ENCODE measurements around the gene SERPINA3. TPM values are rescaled to one million over a fixed set of nuclear protein-coding genes. Genes with fewer than 3 reads are reported as not detected.

SERPINA3 gene
- total RNA-seq, 4 donors from 2014 or later, result 71.8 to 284 (median 255) TPM

DNA sequence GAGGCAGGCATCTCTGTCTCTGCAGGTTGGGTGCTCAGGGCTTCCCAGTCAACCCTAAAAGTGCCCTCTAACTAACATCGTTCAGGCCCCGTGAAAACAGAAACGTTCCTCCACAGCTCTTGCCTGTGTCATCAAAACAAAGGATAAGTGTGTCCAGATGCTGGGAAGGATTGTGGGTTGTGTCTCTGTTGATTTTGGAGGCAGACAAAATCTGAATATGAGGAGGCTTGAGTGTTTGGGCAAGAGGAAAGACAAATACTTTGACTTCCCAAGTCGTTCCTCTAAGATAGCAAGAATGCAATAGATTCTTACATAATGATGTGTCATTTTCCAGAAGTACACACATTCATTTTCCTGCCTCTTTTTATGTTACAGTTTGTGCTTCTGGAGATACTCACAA is 52.9 kb downstream of the SERPINA3 start:
- Histone ChIP-seq H3K4me3 (no peak overlapping the region), H3K27me3 (peaks cover 0 to 23% (median 0%) of the 10 kb centered on the region in 4 donors), H3K4me1 (peaks cover 0 to 6% (median 2%) of the 10 kb centered on the region in 4 donors), H3K36me3 (no peaks in the 10 kb centered on the region), H3K9me3 (no peaks in the 10 kb centered on the region), H3K27ac (replicated peaks in 1 of 4) (no peak overlapping the region)
- intact Hi-C loops (cut with DNase I), result no loop called here
- no peak for DNase-seq (ENCODE audit: extremely low spot score)
- TF ChIP-seq POLR2A (IDR thresholded peaks at IDR 0.05; ENCODE audit: low read depth), result no peak
- no peak for TF ChIP-seq EP300 (IDR thresholded peaks at IDR 0.05)
- TF ChIP-seq CTCF (IDR thresholded peaks at IDR 0.05), result no peak
- TF ChIP-seq POLR2AphosphoS5 (IDR thresholded peaks at IDR 0.05), result no peak
- whole genome bisulfite sequencing, result 42% methylated on average over 4 of the region's 4 CpGs

DNA sequence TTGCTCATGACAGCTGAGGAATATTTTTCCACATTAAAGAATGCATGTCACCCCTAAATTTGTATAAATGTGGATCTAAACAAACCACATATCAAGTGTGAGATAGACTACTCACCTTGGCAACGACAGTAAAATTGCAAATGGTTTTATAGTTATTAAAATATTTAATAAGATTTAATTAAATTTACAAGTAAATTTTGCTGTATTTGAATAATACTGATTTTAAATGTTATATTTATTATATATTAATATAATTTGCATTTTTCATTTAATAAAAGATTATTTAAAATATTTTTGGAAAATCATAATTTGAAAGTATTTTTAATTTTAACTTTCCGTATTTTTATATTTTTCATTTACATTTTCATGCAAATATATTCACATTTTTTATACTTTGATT is 53.4 kb downstream of the SERPINA3 start:
- peaks cover 0 to 1% (median under 1%) of the 10 kb centered on the region in 4 donors for H3K4me1 ChIP-seq
- no peak for DNase-seq (ENCODE audit: extremely low spot score)
- no peak overlapping the region for H3K27ac ChIP-seq (replicated peaks in 1 of 4)
- 85% methylated on average over 2 of the region's 2 CpGs for WGBS
- no peak overlapping the region for H3K4me3 ChIP-seq
- no peaks in the 10 kb centered on the region for H3K9me3 ChIP-seq
- H3K36me3 ChIP-seq, result no peaks in the 10 kb centered on the region
- intact Hi-C loops (cut with DNase I), result no loop called here
- H3K27me3 ChIP-seq, result peaks cover 0 to 23% (median 0%) of the 10 kb centered on the region in 4 donors
- TF ChIP-seq EP300 (IDR thresholded peaks at IDR 0.05) (no peak), POLR2A (IDR thresholded peaks at IDR 0.05; ENCODE audit: low read depth) (no peak), CTCF (IDR thresholded peaks at IDR 0.05) (no peak), POLR2AphosphoS5 (IDR thresholded peaks at IDR 0.05) (no peak)

DNA sequence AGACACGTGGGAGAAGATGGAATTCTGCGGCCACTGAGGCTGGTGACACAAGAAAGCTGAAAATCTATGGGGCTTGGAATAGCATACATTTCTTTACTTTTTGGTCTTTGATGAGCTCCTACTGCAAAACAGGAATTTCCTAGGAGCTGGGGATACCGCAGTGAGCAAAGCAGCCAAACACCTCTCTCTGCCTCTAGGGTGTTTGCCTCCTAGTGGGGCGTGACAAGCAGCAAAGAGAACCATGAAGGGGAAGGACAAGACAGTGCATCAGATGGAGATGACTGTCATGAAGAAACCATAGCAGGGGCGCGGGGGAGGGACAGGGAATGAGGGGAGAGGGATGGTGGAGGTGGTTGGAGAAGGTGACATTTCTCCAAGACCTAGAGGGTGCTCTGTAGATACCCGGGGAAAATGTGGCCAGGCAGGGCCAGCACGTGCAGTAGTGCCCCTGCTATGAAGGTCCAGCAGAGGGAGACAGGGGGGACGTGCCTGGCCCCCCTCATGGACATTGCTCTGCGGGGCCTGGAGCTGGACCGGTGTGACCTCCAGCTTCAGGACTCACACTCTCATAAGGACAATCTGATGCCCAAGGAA is 58.6 kb downstream of the SERPINA3 start:
- Histone ChIP-seq H3K4me3 (no peak overlapping the region), H3K9me3 (no peaks in the 10 kb centered on the region), H3K27ac (replicated peaks in 1 of 4) (no peak overlapping the region), H3K36me3 (no peaks in the 10 kb centered on the region), H3K4me1 (no peaks in the 10 kb centered on the region), H3K27me3 (peaks cover 0 to 11% (median 0%) of the 10 kb centered on the region in 4 donors)
- WGBS, result 80% methylated on average over 9 of the region's 11 CpGs
- DNase-seq (ENCODE audit: extremely low spot score), result no peak
- TF ChIP-seq EP300 (IDR thresholded peaks at IDR 0.05) (no peak), POLR2A (IDR thresholded peaks at IDR 0.05; ENCODE audit: low read depth) (no peak), POLR2AphosphoS5 (IDR thresholded peaks at IDR 0.05) (no peak), CTCF (IDR thresholded peaks at IDR 0.05) (no peak)
- intact Hi-C loops (cut with DNase I), result no loop called here

- WGBS, result 92% methylated on average over 5 of the region's 7 CpGs
- TF ChIP-seq POLR2AphosphoS5 (IDR thresholded peaks at IDR 0.05) (no peak), POLR2A (IDR thresholded peaks at IDR 0.05; ENCODE audit: low read depth) (no peak)
- Histone ChIP-seq H3K27me3 (peaks cover 0 to 22% (median 0%) of the 10 kb centered on the region in 4 donors), H3K36me3 (no peaks in the 10 kb centered on the region), H3K4me1 (no peaks in the 10 kb centered on the region), H3K27ac (replicated peaks in 1 of 4) (no peak overlapping the region), H3K9me3 (no peaks in the 10 kb centered on the region), H3K4me3 (no peak overlapping the region)
- no peak for DNase-seq (ENCODE audit: extremely low spot score)
- intact Hi-C loops (cut with DNase I), result no loop called here
Observed at GRCh38 chr14:94671870-94672444, 59.8 kb downstream of the SERPINA3 start.

GRCh38 chr14:94673071-94673470 is 60.9 kb downstream of the SERPINA3 start:
- TF ChIP-seq POLR2AphosphoS5 (IDR thresholded peaks at IDR 0.05) (no peak), POLR2A (IDR thresholded peaks at IDR 0.05; ENCODE audit: low read depth) (no peak)
- peaks cover 0 to 34% (median 0%) of the 10 kb centered on the region in 4 donors for H3K27me3 ChIP-seq
- no peak for DNase-seq (ENCODE audit: extremely low spot score)
- H3K4me1 ChIP-seq, result no peaks in the 10 kb centered on the region
- H3K4me3 ChIP-seq, result no peak overlapping the region
- no peaks in the 10 kb centered on the region for H3K36me3 ChIP-seq
- 98% methylated on average over 7 of the region's 7 CpGs for WGBS
- intact Hi-C loops (cut with DNase I), result no loop called here
- no peaks in the 10 kb centered on the region for H3K9me3 ChIP-seq
- H3K27ac ChIP-seq (replicated peaks in 1 of 4), result no peak overlapping the region

Other genes starting within 250 kb of the SERPINA3 start
- gene SERPINA2, start 245.7 kb upstream of the SERPINA3 start, total RNA-seq, result not detected
- gene SERPINA1, start 223.8 kb upstream of the SERPINA3 start, total RNA-seq, result 10 to 100 TPM in 1 of 4 donors, 1 to 10 TPM in 3; 1.7 to 20.2 (median 2.2) TPM
- gene SERPINA11, start 159.6 kb upstream of the SERPINA3 start, total RNA-seq, result not detected
- not detected for gene SERPINA9, start 136.2 kb upstream of the SERPINA3 start, total RNA-seq
- gene SERPINA12, start 102.9 kb upstream of the SERPINA3 start, total RNA-seq, result not detected
- not detected for gene SERPINA4, start 50.9 kb upstream of the SERPINA3 start, total RNA-seq
- 1 to 10 TPM; 2.1 to 5.1 (median 3.7) TPM for gene SERPINA5, start 31.0 kb upstream of the SERPINA3 start, total RNA-seq
- gene GSC, start 157.7 kb downstream of the SERPINA3 start, total RNA-seq, result under 1 TPM in 2 of 4 donors, not detected in 2; 0.91 to 0.98 TPM